ENCODE data around the gene C4BPB.

C4BPB gene

GRCh38 chr1:207058878-207059867, 29.5 kb upstream of the C4BPB start:
- in situ Hi-C loops (cut with MboI; ENCODE audit: low sequenced_read_pairs) = no loop called here

- in situ Hi-C loops (cut with MboI; ENCODE audit: low sequenced_read_pairs) = no loop called here
These were observed 28.8 kb upstream of the C4BPB start for GRCh38 chr1:207059881-207060280.

GRCh38 chr1:207060596-207060995, 28.1 kb upstream of the C4BPB start:
- in situ Hi-C loops (cut with MboI; ENCODE audit: low sequenced_read_pairs) = no loop called here

- in situ Hi-C loops (cut with MboI; ENCODE audit: low sequenced_read_pairs) = no loop called here
These were observed 26.6 kb upstream of the C4BPB start for GRCh38 chr1:207062058-207062457.

GRCh38 chr1:207063014-207063413, 25.6 kb upstream of the C4BPB start:
- in situ Hi-C loops (cut with MboI; ENCODE audit: low sequenced_read_pairs) = no loop called here

- in situ Hi-C loops (cut with MboI; ENCODE audit: low sequenced_read_pairs) = no loop called here
These were observed 24.1 kb upstream of the C4BPB start for GRCh38 chr1:207064561-207064960.

- in situ Hi-C loops (cut with MboI; ENCODE audit: low sequenced_read_pairs) = no loop called here
These were observed 21.5 kb upstream of the C4BPB start for GRCh38 chr1:207067185-207067584.

- in situ Hi-C loops (cut with MboI; ENCODE audit: low sequenced_read_pairs) = no loop called here
These were observed 21.0 kb upstream of the C4BPB start for GRCh38 chr1:207067665-207068064.

- in situ Hi-C loops (cut with MboI; ENCODE audit: low sequenced_read_pairs) = no loop called here
These were observed 19.6 kb upstream of the C4BPB start for GRCh38 chr1:207069061-207069460.

GRCh38 chr1:207069858-207070506, 18.7 kb upstream of the C4BPB start:
- in situ Hi-C loops (cut with MboI; ENCODE audit: low sequenced_read_pairs) = no loop called here

- in situ Hi-C loops (cut with MboI; ENCODE audit: low sequenced_read_pairs) = no loop called here
These were observed 17.8 kb upstream of the C4BPB start for GRCh38 chr1:207070811-207071210.

GRCh38 chr1:207071426-207071825, 17.2 kb upstream of the C4BPB start:
- in situ Hi-C loops (cut with MboI; ENCODE audit: low sequenced_read_pairs) = no loop called here

GRCh38 chr1:207072233-207072632, 16.4 kb upstream of the C4BPB start:
- in situ Hi-C loops (cut with MboI; ENCODE audit: low sequenced_read_pairs) = no loop called here

- in situ Hi-C loops (cut with MboI; ENCODE audit: low sequenced_read_pairs) = no loop called here
These were observed 14.5 kb upstream of the C4BPB start for GRCh38 chr1:207073906-207074820.

- in situ Hi-C loops (cut with MboI; ENCODE audit: low sequenced_read_pairs) = no loop called here
These were observed 12.3 kb upstream of the C4BPB start for GRCh38 chr1:207076181-207076955.

GRCh38 chr1:207077012-207077411, 11.6 kb upstream of the C4BPB start:
- in situ Hi-C loops (cut with MboI; ENCODE audit: low sequenced_read_pairs) = no loop called here

- in situ Hi-C loops (cut with MboI; ENCODE audit: low sequenced_read_pairs) = no loop called here
These were observed 10.9 kb upstream of the C4BPB start for GRCh38 chr1:207077470-207078377.

- in situ Hi-C loops (cut with MboI; ENCODE audit: low sequenced_read_pairs) = no loop called here
These were observed 10.0 kb upstream of the C4BPB start for GRCh38 chr1:207078578-207079132.

- in situ Hi-C loops (cut with MboI; ENCODE audit: low sequenced_read_pairs) = no loop called here
These were observed 8.9 kb upstream of the C4BPB start for GRCh38 chr1:207079706-207080241.

Data from hTERT RPE-1 (cell line).